ENCODE measurements around the gene FAM32A. TPM values are rescaled to one million over a fixed set of nuclear protein-coding genes. Genes with fewer than 3 reads are reported as not detected.

FAM32A gene
- total and polyA plus RNA-seq, 10 of the 15 experiments (the other 5 are each of a cell fraction or from before 2014, with no cell fraction given), result 33.3 to 116 (median 71.9) TPM

- TF ChIP-seq, protein P1, sequence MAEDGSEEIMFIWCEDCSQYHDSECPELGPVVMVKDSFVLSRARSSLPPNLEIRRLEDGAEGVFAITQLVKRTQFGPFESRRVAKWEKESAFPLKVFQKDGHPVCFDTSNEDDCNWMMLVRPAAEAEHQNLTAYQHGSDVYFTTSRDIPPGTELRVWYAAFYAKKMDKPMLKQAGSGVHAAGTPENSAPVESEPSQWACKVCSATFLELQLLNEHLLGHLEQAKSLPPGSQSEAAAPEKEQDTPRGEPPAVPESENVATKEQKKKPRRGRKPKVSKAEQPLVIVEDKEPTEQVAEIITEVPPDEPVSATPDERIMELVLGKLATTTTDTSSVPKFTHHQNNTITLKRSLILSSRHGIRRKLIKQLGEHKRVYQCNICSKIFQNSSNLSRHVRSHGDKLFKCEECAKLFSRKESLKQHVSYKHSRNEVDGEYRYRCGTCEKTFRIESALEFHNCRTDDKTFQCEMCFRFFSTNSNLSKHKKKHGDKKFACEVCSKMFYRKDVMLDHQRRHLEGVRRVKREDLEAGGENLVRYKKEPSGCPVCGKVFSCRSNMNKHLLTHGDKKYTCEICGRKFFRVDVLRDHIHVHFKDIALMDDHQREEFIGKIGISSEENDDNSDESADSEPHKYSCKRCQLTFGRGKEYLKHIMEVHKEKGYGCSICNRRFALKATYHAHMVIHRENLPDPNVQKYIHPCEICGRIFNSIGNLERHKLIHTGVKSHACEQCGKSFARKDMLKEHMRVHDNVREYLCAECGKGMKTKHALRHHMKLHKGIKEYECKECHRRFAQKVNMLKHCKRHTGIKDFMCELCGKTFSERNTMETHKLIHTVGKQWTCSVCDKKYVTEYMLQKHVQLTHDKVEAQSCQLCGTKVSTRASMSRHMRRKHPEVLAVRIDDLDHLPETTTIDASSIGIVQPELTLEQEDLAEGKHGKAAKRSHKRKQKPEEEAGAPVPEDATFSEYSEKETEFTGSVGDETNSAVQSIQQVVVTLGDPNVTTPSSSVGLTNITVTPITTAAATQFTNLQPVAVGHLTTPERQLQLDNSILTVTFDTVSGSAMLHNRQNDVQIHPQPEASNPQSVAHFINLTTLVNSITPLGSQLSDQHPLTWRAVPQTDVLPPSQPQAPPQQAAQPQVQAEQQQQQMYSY (CRISPR knock-in tag; IDR thresholded peaks at IDR 0.05), result no peak
- TF ChIP-seq CBX3 (IDR thresholded peaks at IDR 0.05; ENCODE audit: borderline replicate concordance, low read depth), result no peak
- TF ChIP-seq ZSCAN29 (IDR thresholded peaks at IDR 0.05), result no peak
- TF ChIP-seq SUZ12 (IDR thresholded peaks at IDR 0.05; ENCODE audit: unreplicated experiment), result no peak
- no peak for TF ChIP-seq ZBTB33 (IDR thresholded peaks at IDR 0.05)
- TF ChIP-seq MXI1 (IDR thresholded peaks at IDR 0.05; ENCODE audit: low read depth, low read length), result peak; percentile 53
- TF ChIP-seq, protein P2, sequence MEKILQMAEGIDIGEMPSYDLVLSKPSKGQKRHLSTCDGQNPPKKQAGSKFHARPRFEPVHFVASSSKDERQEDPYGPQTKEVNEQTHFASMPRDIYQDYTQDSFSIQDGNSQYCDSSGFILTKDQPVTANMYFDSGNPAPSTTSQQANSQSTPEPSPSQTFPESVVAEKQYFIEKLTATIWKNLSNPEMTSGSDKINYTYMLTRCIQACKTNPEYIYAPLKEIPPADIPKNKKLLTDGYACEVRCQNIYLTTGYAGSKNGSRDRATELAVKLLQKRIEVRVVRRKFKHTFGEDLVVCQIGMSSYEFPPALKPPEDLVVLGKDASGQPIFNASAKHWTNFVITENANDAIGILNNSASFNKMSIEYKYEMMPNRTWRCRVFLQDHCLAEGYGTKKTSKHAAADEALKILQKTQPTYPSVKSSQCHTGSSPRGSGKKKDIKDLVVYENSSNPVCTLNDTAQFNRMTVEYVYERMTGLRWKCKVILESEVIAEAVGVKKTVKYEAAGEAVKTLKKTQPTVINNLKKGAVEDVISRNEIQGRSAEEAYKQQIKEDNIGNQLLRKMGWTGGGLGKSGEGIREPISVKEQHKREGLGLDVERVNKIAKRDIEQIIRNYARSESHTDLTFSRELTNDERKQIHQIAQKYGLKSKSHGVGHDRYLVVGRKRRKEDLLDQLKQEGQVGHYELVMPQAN (conservative IDR thresholded peaks at IDR 0.05), result peak; percentile 62; the same call in 1 of the 2 replicates
- 0 out of 2 replicates have a peak, but pooled peaks have one; percentile 34 for TF ChIP-seq E2F4 (IDR thresholded peaks at IDR 0.05; ENCODE audit: low read depth, low read length)
- no peak for TF ChIP-seq ZNF24 (IDR thresholded peaks at IDR 0.05)
- TF ChIP-seq, protein P3, sequence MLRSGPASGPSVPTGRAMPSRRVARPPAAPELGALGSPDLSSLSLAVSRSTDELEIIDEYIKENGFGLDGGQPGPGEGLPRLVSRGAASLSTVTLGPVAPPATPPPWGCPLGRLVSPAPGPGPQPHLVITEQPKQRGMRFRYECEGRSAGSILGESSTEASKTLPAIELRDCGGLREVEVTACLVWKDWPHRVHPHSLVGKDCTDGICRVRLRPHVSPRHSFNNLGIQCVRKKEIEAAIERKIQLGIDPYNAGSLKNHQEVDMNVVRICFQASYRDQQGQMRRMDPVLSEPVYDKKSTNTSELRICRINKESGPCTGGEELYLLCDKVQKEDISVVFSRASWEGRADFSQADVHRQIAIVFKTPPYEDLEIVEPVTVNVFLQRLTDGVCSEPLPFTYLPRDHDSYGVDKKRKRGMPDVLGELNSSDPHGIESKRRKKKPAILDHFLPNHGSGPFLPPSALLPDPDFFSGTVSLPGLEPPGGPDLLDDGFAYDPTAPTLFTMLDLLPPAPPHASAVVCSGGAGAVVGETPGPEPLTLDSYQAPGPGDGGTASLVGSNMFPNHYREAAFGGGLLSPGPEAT (IDR thresholded peaks at IDR 0.05; ENCODE audit: low read depth), result no peak
- peak; percentile 64; the same call in 1 of the 2 replicates for TF ChIP-seq POLR2AphosphoS5 (IDR thresholded peaks at IDR 0.05; ENCODE audit: low read length)
- no peak for TF ChIP-seq IRF5 (IDR thresholded peaks at IDR 0.05; ENCODE audit: borderline replicate concordance)
- peak; percentile 31; the same call in 1 of the 2 replicates for TF ChIP-seq ESRRA (IDR thresholded peaks at IDR 0.05; ENCODE audit: low read length)
- TF ChIP-seq, protein P4, sequence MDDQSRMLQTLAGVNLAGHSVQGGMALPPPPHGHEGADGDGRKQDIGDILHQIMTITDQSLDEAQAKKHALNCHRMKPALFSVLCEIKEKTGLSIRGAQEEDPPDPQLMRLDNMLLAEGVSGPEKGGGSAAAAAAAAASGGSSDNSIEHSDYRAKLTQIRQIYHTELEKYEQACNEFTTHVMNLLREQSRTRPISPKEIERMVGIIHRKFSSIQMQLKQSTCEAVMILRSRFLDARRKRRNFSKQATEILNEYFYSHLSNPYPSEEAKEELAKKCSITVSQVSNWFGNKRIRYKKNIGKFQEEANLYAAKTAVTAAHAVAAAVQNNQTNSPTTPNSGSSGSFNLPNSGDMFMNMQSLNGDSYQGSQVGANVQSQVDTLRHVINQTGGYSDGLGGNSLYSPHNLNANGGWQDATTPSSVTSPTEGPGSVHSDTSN (IDR thresholded peaks at IDR 0.05; ENCODE audit: insufficient replicate concordance, low read depth, low read length), result no peak
- no peak for TF ChIP-seq RCOR1 (conservative IDR thresholded peaks at IDR 0.05; ENCODE audit: low read depth, low read length)
Observed at GRCh38 chr19:16197622-16198369, 12.6 kb downstream of the FAM32A start, which contains the start of gene AP1M1 (continued).
